Measurements from ENCODE around the gene DEFB132. TPM values are rescaled to one million over a fixed set of nuclear protein-coding genes. Genes with fewer than 3 reads are reported as not detected.

DEFB132 gene
- total and polyA plus RNA-seq, 2 of the 13 experiments (the other 11 are each of a cell fraction or from before 2014, with no cell fraction given) = not detected

DNA sequence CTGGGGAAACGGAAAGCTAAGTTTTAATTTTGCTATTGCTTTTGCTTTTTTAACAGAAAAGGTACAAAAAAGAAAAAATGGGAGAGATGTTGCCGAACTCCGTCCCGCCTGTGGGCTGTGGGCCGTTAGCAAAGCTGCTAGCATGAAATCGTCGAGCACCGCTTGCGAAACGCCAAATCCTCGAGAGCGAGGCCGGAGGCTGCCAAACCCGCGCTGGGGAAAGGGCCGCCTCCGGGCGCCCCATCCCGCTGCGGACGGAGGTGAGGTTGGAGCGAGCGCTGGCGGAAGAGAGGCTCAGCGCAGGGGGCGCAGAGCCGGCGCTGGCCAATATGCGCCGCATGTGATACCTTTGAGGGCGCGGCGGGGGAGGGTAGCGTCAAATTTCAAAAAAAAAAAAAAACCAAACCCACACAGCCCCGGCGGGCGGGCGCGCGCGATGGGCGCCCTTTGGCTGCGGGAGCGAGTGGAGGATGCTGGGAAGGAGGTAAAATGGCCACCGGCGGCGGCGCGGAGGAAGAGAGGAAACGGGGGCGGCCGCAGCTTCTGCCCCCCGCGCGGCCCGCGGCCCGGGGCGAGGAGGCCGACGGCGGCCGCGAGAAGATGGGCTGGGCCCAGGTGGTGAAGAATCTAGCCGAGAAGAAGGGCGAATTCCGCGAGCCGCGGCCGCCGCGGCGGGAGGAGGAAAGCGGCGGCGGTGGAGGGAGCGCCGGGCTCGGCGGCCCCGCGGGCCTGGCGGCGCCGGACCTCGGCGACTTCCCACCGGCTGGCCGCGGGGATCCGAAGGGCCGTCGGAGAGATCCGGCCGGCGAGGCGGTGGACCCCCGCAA is 39.8 kb downstream of the DEFB132 start, which contains the start of gene ZCCHC3 (continued):
- TF ChIP-seq, protein P1, sequence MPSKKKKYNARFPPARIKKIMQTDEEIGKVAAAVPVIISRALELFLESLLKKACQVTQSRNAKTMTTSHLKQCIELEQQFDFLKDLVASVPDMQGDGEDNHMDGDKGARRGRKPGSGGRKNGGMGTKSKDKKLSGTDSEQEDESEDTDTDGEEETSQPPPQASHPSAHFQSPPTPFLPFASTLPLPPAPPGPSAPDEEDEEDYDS (CRISPR knock-in tag; IDR thresholded peaks at IDR 0.05) = peak; percentile 93
- TF ChIP-seq PITX1 (CRISPR knock-in tag; IDR thresholded peaks at IDR 0.05) (peak; percentile 94; the same call in 1 of the 2 replicates), HMG20B (CRISPR knock-in tag; conservative IDR thresholded peaks at IDR 0.05) (peak; percentile 97), ZFP37 (CRISPR knock-in tag; IDR thresholded peaks at IDR 0.05; ENCODE audit: borderline replicate concordance) (peak; percentile 99), ZNF350 (CRISPR knock-in tag; IDR thresholded peaks at IDR 0.05; ENCODE audit: borderline replicate concordance, low read depth) (peak; percentile 100), ZNF564 (CRISPR knock-in tag; IDR thresholded peaks at IDR 0.05) (peak; percentile 97), ATF7 (IDR thresholded peaks at IDR 0.05) (no peak), ATF7 (CRISPR knock-in tag; IDR thresholded peaks at IDR 0.05) (no peak; the same call in 1 of the 2 replicates), RBM22 (optimal IDR thresholded peaks at IDR 0.05; ENCODE audit: low read length) (peak; percentile 94), BORCS8-MEF2B (CRISPR knock-in tag; IDR thresholded peaks at IDR 0.05) (peak; percentile 93), U2AF1 (optimal IDR thresholded peaks at IDR 0.05; ENCODE audit: low read depth, low read length) (peak; percentile 97), ETV5 (CRISPR knock-in tag; IDR thresholded peaks at IDR 0.05; ENCODE audit: borderline replicate concordance) (peak; percentile 96), STAT5B (CRISPR knock-in tag; IDR thresholded peaks at IDR 0.05) (peak; percentile 79; the same call in 1 of the 2 replicates), KLF16 (CRISPR knock-in tag; IDR thresholded peaks at IDR 0.05) (peak in 1 of 2 experiments; percentile 99; a peak in 2 of 4 replicates), HHEX (CRISPR knock-in tag; IDR thresholded peaks at IDR 0.05) (peak; percentile 48), THYN1 (CRISPR knock-in tag; IDR thresholded peaks at IDR 0.05; ENCODE audit: borderline replicate concordance, low read depth) (no peak; the same call in 1 of the 2 replicates), CHD2 (IDR thresholded peaks at IDR 0.05; ENCODE audit: low read depth, low read length) (peak; percentile 86), ZNF629 (CRISPR knock-in tag; conservative IDR thresholded peaks at IDR 0.05) (peak; percentile 65), ZNF484 (CRISPR knock-in tag; IDR thresholded peaks at IDR 0.05; ENCODE audit: borderline replicate concordance, low read depth) (no peak; the same call in 1 of the 2 replicates), TOE1 (CRISPR knock-in tag; IDR thresholded peaks at IDR 0.05) (peak; percentile 87; the same call in 1 of the 2 replicates), PAX8 (CRISPR knock-in tag; IDR thresholded peaks at IDR 0.05; ENCODE audit: borderline replicate concordance) (no peak), RORA (CRISPR knock-in tag; IDR thresholded peaks at IDR 0.05) (peak; percentile 25; the same call in 1 of the 2 replicates), MIER3 (CRISPR knock-in tag; IDR thresholded peaks at IDR 0.05; ENCODE audit: borderline replicate concordance) (peak; percentile 92; the same call in 1 of the 2 replicates), KDM6A (CRISPR knock-in tag; IDR thresholded peaks at IDR 0.05; ENCODE audit: low read depth) (peak; percentile 39; the same call in 1 of the 2 replicates), RAD21 (CRISPR knock-in tag; IDR thresholded peaks at IDR 0.05) (peak; percentile 66)
- TF ChIP-seq, protein P2, sequence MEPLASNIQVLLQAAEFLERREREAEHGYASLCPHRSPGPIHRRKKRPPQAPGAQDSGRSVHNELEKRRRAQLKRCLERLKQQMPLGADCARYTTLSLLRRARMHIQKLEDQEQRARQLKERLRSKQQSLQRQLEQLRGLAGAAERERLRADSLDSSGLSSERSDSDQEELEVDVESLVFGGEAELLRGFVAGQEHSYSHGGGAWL (CRISPR knock-in tag; IDR thresholded peaks at IDR 0.05) = peak; percentile 99
- TF ChIP-seq, protein P3, sequence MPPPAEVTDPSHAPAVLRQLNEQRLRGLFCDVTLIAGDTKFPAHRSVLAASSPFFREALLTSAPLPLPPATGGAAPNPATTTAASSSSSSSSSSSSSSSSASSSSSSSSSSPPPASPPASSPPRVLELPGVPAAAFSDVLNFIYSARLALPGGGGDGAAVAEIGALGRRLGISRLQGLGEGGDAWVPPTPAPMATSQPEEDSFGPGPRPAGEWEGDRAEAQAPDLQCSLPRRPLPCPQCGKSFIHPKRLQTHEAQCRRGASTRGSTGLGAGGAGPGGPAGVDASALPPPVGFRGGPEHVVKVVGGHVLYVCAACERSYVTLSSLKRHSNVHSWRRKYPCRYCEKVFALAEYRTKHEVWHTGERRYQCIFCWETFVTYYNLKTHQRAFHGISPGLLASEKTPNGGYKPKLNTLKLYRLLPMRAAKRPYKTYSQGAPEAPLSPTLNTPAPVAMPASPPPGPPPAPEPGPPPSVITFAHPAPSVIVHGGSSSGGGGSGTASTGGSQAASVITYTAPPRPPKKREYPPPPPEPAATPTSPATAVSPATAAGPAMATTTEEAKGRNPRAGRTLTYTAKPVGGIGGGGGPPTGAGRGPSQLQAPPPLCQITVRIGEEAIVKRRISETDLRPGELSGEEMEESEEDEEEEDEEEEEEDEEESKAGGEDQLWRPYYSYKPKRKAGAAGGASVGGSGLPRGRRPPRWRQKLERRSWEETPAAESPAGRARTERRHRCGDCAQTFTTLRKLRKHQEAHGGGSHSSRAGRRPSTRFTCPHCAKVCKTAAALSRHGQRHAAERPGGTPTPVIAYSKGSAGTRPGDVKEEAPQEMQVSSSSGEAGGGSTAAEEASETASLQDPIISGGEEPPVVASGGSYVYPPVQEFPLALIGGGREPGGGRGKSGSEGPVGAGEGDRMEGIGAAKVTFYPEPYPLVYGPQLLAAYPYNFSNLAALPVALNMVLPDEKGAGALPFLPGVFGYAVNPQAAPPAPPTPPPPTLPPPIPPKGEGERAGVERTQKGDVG (CRISPR knock-in tag; IDR thresholded peaks at IDR 0.05; ENCODE audit: borderline replicate concordance) = peak; percentile 98

All from HepG2 (cell line).